IPS-18a (cell line): ENCODE measurements around the gene NXN.
"Not testable (repeated sequence)": the region's sequence is repeated elsewhere in the genome, so short reads cannot be mapped to it uniquely, and the experiment has no call there.

ENCODE experiments used
- H3K27ac ChIP-seq: one replicate; pipeline ENCODE4 v1.5.1; 2013; ENCODE audit warnings: low read length
- H3K27me3 ChIP-seq: one replicate; pipeline ENCODE4 v1.6.1; 2013; ENCODE audit warnings: mild to moderate bottlenecking, low read length; ENCODE audit not compliant: control insufficient read depth, insufficient read depth
- H3K36me3 ChIP-seq: one replicate; pipeline ENCODE4 v1.6.1; 2013; ENCODE audit warnings: low read depth, low read length; ENCODE audit not compliant: control insufficient read depth
- H3K4me1 ChIP-seq: one replicate; pipeline ENCODE4 v1.6.1; 2013; ENCODE audit warnings: low read depth, low read length; ENCODE audit not compliant: control insufficient read depth
- H3K4me3 ChIP-seq: one replicate; pipeline ENCODE4 v1.5.1; 2013; ENCODE audit warnings: low read length
- H3K9ac ChIP-seq: one replicate; pipeline ENCODE4 v1.6.1; 2013; ENCODE audit warnings: mild to moderate bottlenecking, low read length, moderate library complexity
- H3K9me3 ChIP-seq: one replicate; pipeline ENCODE4 v1.6.1; 2013; ENCODE audit warnings: low read depth, low read length; ENCODE audit not compliant: control insufficient read depth

The NXN gene

GRCh38 chr17:846901-847843 lies 132.4 kb downstream of the NXN start:
- H3K27me3 ChIP-seq: no peaks in the 10 kb centered on the region
- no peaks in the 10 kb centered on the region for H3K36me3 ChIP-seq
- no peak overlapping the region for H3K9ac ChIP-seq
- no peak overlapping the region for H3K27ac ChIP-seq
- H3K4me1 ChIP-seq: peaks cover 7% of the 10 kb centered on the region
- no peaks in the 10 kb centered on the region for H3K9me3 ChIP-seq
- H3K4me3 ChIP-seq: no peak overlapping the region

- no peaks in the 10 kb centered on the region for H3K4me1 ChIP-seq
Measured at GRCh38 chr17:841313-841712, 138.3 kb downstream of the NXN start.

GRCh38 chr17:838486-838885 lies 141.1 kb downstream of the NXN start:
- Histone ChIP-seq H3K27me3 (no peaks in the 10 kb centered on the region), H3K4me1 (no peaks in the 10 kb centered on the region), H3K4me3 (no peak overlapping the region), H3K36me3 (no peaks in the 10 kb centered on the region), H3K9me3 (no peaks in the 10 kb centered on the region), H3K27ac (no peak overlapping the region), H3K9ac (no peak overlapping the region)

More at GRCh38 chr17:841313-841712, 138.3 kb downstream of the NXN start:
- H3K9me3 ChIP-seq: no peaks in the 10 kb centered on the region
- H3K9ac ChIP-seq: no peak overlapping the region
- no peak overlapping the region for H3K4me3 ChIP-seq
- H3K27me3 ChIP-seq: no peaks in the 10 kb centered on the region
- no peaks in the 10 kb centered on the region for H3K36me3 ChIP-seq
- H3K27ac ChIP-seq: no peak overlapping the region

- H3K4me1 ChIP-seq: no peaks in the 10 kb centered on the region
- no peaks in the 10 kb centered on the region for H3K36me3 ChIP-seq
- no peaks in the 10 kb centered on the region for H3K27me3 ChIP-seq
- H3K27ac ChIP-seq: no peak overlapping the region
- H3K4me3 ChIP-seq: no peak overlapping the region
- no peak overlapping the region for H3K9ac ChIP-seq
- no peaks in the 10 kb centered on the region for H3K9me3 ChIP-seq
Measured at GRCh38 chr17:836151-836550, 143.4 kb downstream of the NXN start.

- not testable (repeated sequence) for H3K4me3 ChIP-seq, H3K27me3 ChIP-seq, H3K9ac ChIP-seq, H3K4me1 ChIP-seq, H3K9me3 ChIP-seq, H3K27ac ChIP-seq, H3K36me3 ChIP-seq
Measured at GRCh38 chr17:835721-836120, 143.9 kb downstream of the NXN start.

- Histone ChIP-seq H3K27me3 (no peaks in the 10 kb centered on the region), H3K27ac (no peak overlapping the region), H3K36me3 (no peaks in the 10 kb centered on the region), H3K9me3 (no peaks in the 10 kb centered on the region), H3K9ac (no peak overlapping the region), H3K4me1 (no peaks in the 10 kb centered on the region), H3K4me3 (no peak overlapping the region)
Measured at GRCh38 chr17:835263-835662, 144.3 kb downstream of the NXN start.

- Histone ChIP-seq H3K9me3 (no peaks in the 10 kb centered on the region), H3K4me1 (no peaks in the 10 kb centered on the region), H3K27me3 (no peaks in the 10 kb centered on the region), H3K9ac (no peak overlapping the region), H3K36me3 (no peaks in the 10 kb centered on the region), H3K27ac (no peak overlapping the region), H3K4me3 (no peak overlapping the region)
Measured at GRCh38 chr17:834136-834535, 145.4 kb downstream of the NXN start.

GRCh38 chr17:830950-831349 lies 148.6 kb downstream of the NXN start:
- Histone ChIP-seq H3K36me3 (no peaks in the 10 kb centered on the region), H3K9me3 (no peaks in the 10 kb centered on the region), H3K27ac (no peak overlapping the region), H3K9ac (no peak overlapping the region), H3K4me1 (no peaks in the 10 kb centered on the region), H3K27me3 (no peaks in the 10 kb centered on the region), H3K4me3 (no peak overlapping the region)

GRCh38 chr17:830381-830780 lies 149.2 kb downstream of the NXN start:
- H3K9ac ChIP-seq: no peak overlapping the region
- H3K4me1 ChIP-seq: no peaks in the 10 kb centered on the region
- H3K27ac ChIP-seq: no peak overlapping the region
- no peaks in the 10 kb centered on the region for H3K27me3 ChIP-seq
- peaks cover 4% of the 10 kb centered on the region for H3K36me3 ChIP-seq
- no peak overlapping the region for H3K4me3 ChIP-seq
- H3K9me3 ChIP-seq: no peaks in the 10 kb centered on the region

- not testable (repeated sequence) for H3K27me3 ChIP-seq, H3K4me3 ChIP-seq, H3K4me1 ChIP-seq, H3K9me3 ChIP-seq, H3K27ac ChIP-seq, H3K9ac ChIP-seq, H3K36me3 ChIP-seq
Measured at GRCh38 chr17:829614-830013, 150.0 kb downstream of the NXN start.

GRCh38 chr17:828761-829160 lies 150.8 kb downstream of the NXN start:
- H3K4me1 ChIP-seq: no peaks in the 10 kb centered on the region
- no peak overlapping the region for H3K27ac ChIP-seq
- H3K36me3 ChIP-seq: peaks cover 4% of the 10 kb centered on the region

GRCh38 chr17:826778-827177 lies 152.8 kb downstream of the NXN start:
- Histone ChIP-seq H3K4me1 (no peaks in the 10 kb centered on the region), H3K27me3 (no peaks in the 10 kb centered on the region), H3K27ac (no peak overlapping the region), H3K36me3 (peaks cover 14% of the 10 kb centered on the region), H3K4me3 (no peak overlapping the region), H3K9ac (no peak overlapping the region), H3K9me3 (no peaks in the 10 kb centered on the region)

More at GRCh38 chr17:828761-829160, 150.8 kb downstream of the NXN start:
- Histone ChIP-seq H3K9ac (no peak overlapping the region), H3K27me3 (no peaks in the 10 kb centered on the region), H3K4me3 (no peak overlapping the region), H3K9me3 (no peaks in the 10 kb centered on the region)
